BE2C (cell line): ENCODE data around the gene CHRNE.

Source experiments
- DNase-seq: peaks from one replicate; pipeline ENCODE4 v3.0.0-alpha.2; 2020
- H3K27me3 ChIP-seq: fragments of 250-450 bp; sonication (Bioruptor Pico); 2 replicates; pipeline ENCODE4 v1.5.1; 2020; ENCODE audit warnings: mild to moderate bottlenecking
- H3K36me3 ChIP-seq: fragments of 250-450 bp; sonication (Bioruptor Pico); 2 replicates; pipeline ENCODE4 v1.5.1; 2020; ENCODE audit warnings: mild to moderate bottlenecking
- H3K4me1 ChIP-seq: fragments of 250-450 bp; sonication (Bioruptor Pico); 2 replicates; pipeline ENCODE4 v1.5.1; 2020
- H3K4me3 ChIP-seq: 2 replicates; pipeline ENCODE4 v1.5.1; 2011; ENCODE audit warnings: low read depth, low read length
- H3K9me3 ChIP-seq: fragments of 250-450 bp; sonication (Bioruptor Pico); 2 replicates; pipeline ENCODE4 v1.5.1; 2020
- CTCF ChIP-seq: IDR thresholded peaks from 2 replicates; pipeline ENCODE4 v1.5.1; 2012; ENCODE audit warnings: mild to moderate bottlenecking, low read depth, low read length

CHRNE gene

GRCh38 chr17:4893721-4894560 lies 9.0 kb downstream of the CHRNE start:
- peaks cover 5% of the 10 kb centered on the region for H3K36me3 ChIP-seq
- H3K4me1 ChIP-seq, result no peaks in the 10 kb centered on the region
- no peak for TF ChIP-seq CTCF
- no peak overlapping the region for H3K4me3 ChIP-seq
- no peaks in the 10 kb centered on the region for H3K9me3 ChIP-seq
- no peak for DNase-seq
- no peaks in the 10 kb centered on the region for H3K27me3 ChIP-seq

GRCh38 chr17:4893272-4893671 lies 9.6 kb downstream of the CHRNE start:
- H3K4me3 ChIP-seq, result no peak overlapping the region
- no peak for TF ChIP-seq CTCF
- DNase-seq, result no peak
- H3K4me1 ChIP-seq, result no peaks in the 10 kb centered on the region
- no peaks in the 10 kb centered on the region for H3K27me3 ChIP-seq
- no peaks in the 10 kb centered on the region for H3K9me3 ChIP-seq
- peaks cover 7% of the 10 kb centered on the region for H3K36me3 ChIP-seq

GRCh38 chr17:4892499-4893221 lies 10.2 kb downstream of the CHRNE start:
- no peak for TF ChIP-seq CTCF
- peaks cover 7% of the 10 kb centered on the region for H3K36me3 ChIP-seq

GRCh38 chr17:4891411-4892410 lies 11.2 kb downstream of the CHRNE start:
- no peaks in the 10 kb centered on the region for H3K9me3 ChIP-seq
- no peak for DNase-seq
- no peak overlapping the region for H3K4me3 ChIP-seq
- no peaks in the 10 kb centered on the region for H3K27me3 ChIP-seq
- H3K4me1 ChIP-seq, result no peaks in the 10 kb centered on the region
- H3K36me3 ChIP-seq, result peaks cover 7% of the 10 kb centered on the region
- no peak for TF ChIP-seq CTCF

More at GRCh38 chr17:4892499-4893221, 10.2 kb downstream of the CHRNE start:
- H3K4me1 ChIP-seq, result no peaks in the 10 kb centered on the region
- H3K9me3 ChIP-seq, result no peaks in the 10 kb centered on the region
- no peak overlapping the region for H3K4me3 ChIP-seq
- no peak for DNase-seq
- H3K27me3 ChIP-seq, result no peaks in the 10 kb centered on the region

GRCh38 chr17:4887581-4887980 lies 15.3 kb downstream of the CHRNE start:
- DNase-seq, result no peak
- no peaks in the 10 kb centered on the region for H3K9me3 ChIP-seq
- H3K36me3 ChIP-seq, result peaks cover 7% of the 10 kb centered on the region
- no peaks in the 10 kb centered on the region for H3K27me3 ChIP-seq
- no peaks in the 10 kb centered on the region for H3K4me1 ChIP-seq
- no peak for TF ChIP-seq CTCF
- H3K4me3 ChIP-seq, result no peak overlapping the region
